SHP77 treated with DMSO at 0.1 percent for 48 hours (cell line): ENCODE measurements around the gene PTCD2.
A peak's percentile ranks its signal among the peaks of the same experiment; 100 is the strongest.

ENCODE experiments used
- DNase-seq: peaks from one replicate; lab custom pipeline; 2025; lab: John Stamatoyannopoulos, UW

PTCD2 gene

GRCh38 chr5:72319976-72320752, at the start of gene PTCD2, which contains the start of gene MRPS27:
TSS of gene PTCD2 (plus strand) at chr5:72320373. CDS start at chr5:72320383, 10 bp downstream.
TSS of gene MRPS27 (minus strand) at chr5:72320240. CDS start at chr5:72320221, 19 bp downstream.
- peak; percentile 89 for DNase-seq

- DNase-seq, result no peak
Measured at GRCh38 chr5:72271702-72272101, 48.5 kb upstream of the PTCD2 start.

GRCh38 chr5:72272398-72272797, 47.8 kb upstream of the PTCD2 start:
- no peak for DNase-seq

- no peak for DNase-seq
Measured at GRCh38 chr5:72273547-72273946, 46.6 kb upstream of the PTCD2 start.

GRCh38 chr5:72276219-72276752, 43.9 kb upstream of the PTCD2 start:
- DNase-seq, result no peak

GRCh38 chr5:72280581-72281069, 39.5 kb upstream of the PTCD2 start:
- DNase-seq, result no peak

GRCh38 chr5:72281430-72281763, 38.8 kb upstream of the PTCD2 start:
- no peak for DNase-seq

GRCh38 chr5:72281764-72282499, 38.2 kb upstream of the PTCD2 start:
- DNase-seq, result peak; percentile 46

GRCh38 chr5:72282878-72283277, 37.3 kb upstream of the PTCD2 start:
- no peak for DNase-seq

- no peak for DNase-seq
Measured at GRCh38 chr5:72283358-72283757, 36.8 kb upstream of the PTCD2 start.

GRCh38 chr5:72284559-72285423, 35.4 kb upstream of the PTCD2 start:
- DNase-seq, result no peak

- DNase-seq, result no peak
Measured at GRCh38 chr5:72285424-72285821, 34.8 kb upstream of the PTCD2 start.

GRCh38 chr5:72286798-72287197, 33.4 kb upstream of the PTCD2 start:
- no peak for DNase-seq

GRCh38 chr5:72288924-72289323, 31.2 kb upstream of the PTCD2 start:
- peak; percentile 91 for DNase-seq

- DNase-seq, result no peak
Measured at GRCh38 chr5:72290356-72291133, 29.6 kb upstream of the PTCD2 start.

GRCh38 chr5:72291601-72292000, 28.6 kb upstream of the PTCD2 start:
- no peak for DNase-seq

GRCh38 chr5:72292411-72292810, 27.8 kb upstream of the PTCD2 start:
- DNase-seq, result no peak

- DNase-seq, result no peak
Measured at GRCh38 chr5:72293495-72294055, 26.6 kb upstream of the PTCD2 start.

- no peak for DNase-seq
Measured at GRCh38 chr5:72294473-72294872, 25.7 kb upstream of the PTCD2 start.

GRCh38 chr5:72295539-72295938, 24.6 kb upstream of the PTCD2 start:
- no peak for DNase-seq

GRCh38 chr5:72296256-72296655, 23.9 kb upstream of the PTCD2 start:
- DNase-seq, result no peak
